Duodenal mucosa (tissue), 2 donors: Measurements from ENCODE around the gene MYO1D.

Source experiments
- H3K27ac ChIP-seq: one replicate; pipeline ENCODE4 v1.7.0; 2013; ENCODE audit warnings: low read depth, low read length
- H3K27me3 ChIP-seq, 2 donors: one replicate each; pipeline ENCODE4 v1.7.0; 2013; ENCODE audit warnings: low read length in 2 of 2, control low read depth in 1 of 2; ENCODE audit not compliant: insufficient read depth in 2 of 2, control insufficient read depth in 1 of 2
- H3K36me3 ChIP-seq, 2 donors: one replicate each; pipeline ENCODE4 v1.7.0; 2013; ENCODE audit warnings: low read length in 2 of 2, control low read depth in 1 of 2; ENCODE audit not compliant: insufficient read depth in 2 of 2, control insufficient read depth in 1 of 2
- H3K4me1 ChIP-seq, 2 donors: one replicate each; pipeline ENCODE4 v1.7.0; 2013; ENCODE audit warnings: low read length in 2 of 2, control low read depth in 1 of 2; ENCODE audit not compliant: insufficient read depth in 2 of 2, control insufficient read depth in 1 of 2
- H3K4me3 ChIP-seq, 2 donors: one replicate each; pipeline ENCODE4 v1.7.0; 2013; ENCODE audit warnings: low read length in 2 of 2, low read depth in 1 of 2
- H3K9ac ChIP-seq, 2 donors: one replicate each; pipeline ENCODE4 v1.7.0; 2013; ENCODE audit warnings: low read length in 2 of 2, low read depth in 1 of 2
- H3K9me3 ChIP-seq, 2 donors: one replicate each; pipeline ENCODE4 v1.7.0; 2013; ENCODE audit warnings: low read length in 2 of 2, control low read depth in 1 of 2; ENCODE audit not compliant: control insufficient read depth in 1 of 2

The MYO1D gene

GRCh38 chr17:32590974-32591373, 285.9 kb downstream of the MYO1D start:
- H3K27ac ChIP-seq: no peak overlapping the region
- H3K4me1 ChIP-seq: no peaks in the 10 kb centered on the region
- H3K27me3 ChIP-seq: no peaks in the 10 kb centered on the region
- H3K36me3 ChIP-seq: peaks cover 0 to 10% of the 10 kb centered on the region in 2 donors
- H3K9ac ChIP-seq: no peak overlapping the region
- no peaks in the 10 kb centered on the region for H3K9me3 ChIP-seq
- H3K4me3 ChIP-seq: no peak overlapping the region

DNA sequence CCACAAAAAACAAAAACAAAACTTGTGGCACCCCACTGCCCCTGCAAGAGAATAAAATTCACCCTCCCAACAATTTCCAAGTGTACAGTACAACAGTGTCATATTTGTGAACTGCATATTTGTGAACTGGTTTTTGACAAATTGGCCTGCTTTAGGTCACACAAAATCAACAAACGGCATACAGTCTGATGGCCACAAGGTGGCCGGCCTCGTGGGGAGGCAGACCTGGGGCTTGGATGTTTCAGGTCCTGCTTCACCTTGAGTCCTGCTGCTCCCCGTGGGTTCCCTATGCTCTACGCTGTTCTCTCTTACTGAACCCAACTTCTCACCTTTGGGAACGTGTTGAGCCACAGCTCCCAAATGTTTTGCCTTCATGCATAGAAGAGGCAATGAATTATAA, 287.9 kb downstream of the MYO1D start:
- H3K27me3 ChIP-seq: no peaks in the 10 kb centered on the region
- H3K36me3 ChIP-seq: peaks cover 0 to 10% of the 10 kb centered on the region in 2 donors
- H3K9ac ChIP-seq: no peak overlapping the region
- H3K4me1 ChIP-seq: no peaks in the 10 kb centered on the region
- H3K9me3 ChIP-seq: no peaks in the 10 kb centered on the region
- H3K4me3 ChIP-seq: no peak overlapping the region
- no peak overlapping the region for H3K27ac ChIP-seq

GRCh38 chr17:32588135-32588534, 288.8 kb downstream of the MYO1D start:
- H3K36me3 ChIP-seq: peaks cover 0 to 8% of the 10 kb centered on the region in 2 donors
- no peak overlapping the region for H3K9ac ChIP-seq
- H3K27me3 ChIP-seq: no peaks in the 10 kb centered on the region
- H3K9me3 ChIP-seq: peaks cover 0 to 5% of the 10 kb centered on the region in 2 donors
- no peak overlapping the region for H3K27ac ChIP-seq
- no peaks in the 10 kb centered on the region for H3K4me1 ChIP-seq
- no peak overlapping the region for H3K4me3 ChIP-seq

DNA sequence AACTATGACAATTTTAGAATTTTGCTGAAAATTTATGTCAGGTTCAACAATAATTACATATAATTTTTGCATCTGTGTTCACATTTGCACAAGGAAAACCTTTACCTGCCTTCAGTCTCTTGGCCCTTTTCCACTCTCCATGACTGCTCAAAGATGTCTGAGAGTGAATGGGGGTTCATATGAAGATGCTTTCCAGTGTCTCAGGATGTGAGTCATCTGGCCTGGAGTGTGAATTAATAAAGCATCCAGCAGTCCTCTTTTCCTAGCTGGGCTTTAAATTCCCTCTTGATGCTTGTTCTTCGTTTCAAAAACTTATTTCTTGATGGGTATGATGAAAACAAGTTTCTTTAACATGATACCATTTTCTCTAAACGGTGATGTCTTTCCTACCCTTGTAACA, 290.3 kb downstream of the MYO1D start:
- H3K9me3 ChIP-seq: peaks cover 0 to 7% of the 10 kb centered on the region in 2 donors
- H3K9ac ChIP-seq: no peak overlapping the region
- no peak overlapping the region for H3K27ac ChIP-seq
- H3K36me3 ChIP-seq: peaks cover 0 to 3% of the 10 kb centered on the region in 2 donors
- H3K4me1 ChIP-seq: no peaks in the 10 kb centered on the region
- H3K27me3 ChIP-seq: no peaks in the 10 kb centered on the region
- H3K4me3 ChIP-seq: no peak overlapping the region

DNA sequence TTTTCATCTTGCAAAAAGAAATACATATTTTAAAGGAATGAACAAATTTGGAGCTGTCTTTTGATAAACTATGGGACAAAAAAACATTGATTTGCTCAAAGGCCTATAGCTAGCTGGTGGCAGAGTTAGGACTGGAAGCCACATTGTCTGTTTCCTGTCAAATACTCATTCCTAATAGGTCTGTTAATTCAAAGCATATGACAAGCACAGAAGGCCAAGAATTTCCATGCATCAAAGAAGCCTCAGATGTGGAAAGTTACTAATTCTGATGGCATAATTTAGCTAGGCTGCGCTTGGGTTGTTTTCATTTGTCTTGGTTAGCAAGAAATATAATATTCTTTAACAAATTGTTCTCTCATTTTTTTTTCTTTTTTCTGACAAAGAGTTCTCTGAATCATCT, 292.1 kb downstream of the MYO1D start:
- Histone ChIP-seq H3K4me3 (no peak overlapping the region), H3K27ac (no peak overlapping the region), H3K9me3 (peaks cover 0 to 16% of the 10 kb centered on the region in 2 donors), H3K9ac (no peak overlapping the region), H3K36me3 (peaks cover 0 to 3% of the 10 kb centered on the region in 2 donors), H3K4me1 (no peaks in the 10 kb centered on the region), H3K27me3 (no peaks in the 10 kb centered on the region)

- Histone ChIP-seq H3K9me3 (peaks cover 0 to 16% of the 10 kb centered on the region in 2 donors), H3K27me3 (no peaks in the 10 kb centered on the region), H3K9ac (no peak overlapping the region), H3K4me3 (no peak overlapping the region), H3K4me1 (no peaks in the 10 kb centered on the region), H3K27ac (no peak overlapping the region), H3K36me3 (no peaks in the 10 kb centered on the region)
Observed at GRCh38 chr17:32583053-32583452, 293.9 kb downstream of the MYO1D start.

- Histone ChIP-seq H3K27ac (no peak overlapping the region), H3K36me3 (no peaks in the 10 kb centered on the region), H3K4me1 (no peaks in the 10 kb centered on the region), H3K27me3 (no peaks in the 10 kb centered on the region), H3K4me3 (no peak overlapping the region), H3K9me3 (peaks cover 0 to 2% of the 10 kb centered on the region in 2 donors), H3K9ac (no peak overlapping the region)
Observed at GRCh38 chr17:32575852-32576251, 301.1 kb downstream of the MYO1D start.

- Histone ChIP-seq H3K4me3 (no peak overlapping the region), H3K27me3 (no peaks in the 10 kb centered on the region), H3K4me1 (no peaks in the 10 kb centered on the region), H3K36me3 (peaks cover 0 to 6% of the 10 kb centered on the region in 2 donors), H3K27ac (no peak overlapping the region), H3K9me3 (no peaks in the 10 kb centered on the region), H3K9ac (no peak overlapping the region)
Observed at GRCh38 chr17:32570081-32570396, 306.9 kb downstream of the MYO1D start.

DNA sequence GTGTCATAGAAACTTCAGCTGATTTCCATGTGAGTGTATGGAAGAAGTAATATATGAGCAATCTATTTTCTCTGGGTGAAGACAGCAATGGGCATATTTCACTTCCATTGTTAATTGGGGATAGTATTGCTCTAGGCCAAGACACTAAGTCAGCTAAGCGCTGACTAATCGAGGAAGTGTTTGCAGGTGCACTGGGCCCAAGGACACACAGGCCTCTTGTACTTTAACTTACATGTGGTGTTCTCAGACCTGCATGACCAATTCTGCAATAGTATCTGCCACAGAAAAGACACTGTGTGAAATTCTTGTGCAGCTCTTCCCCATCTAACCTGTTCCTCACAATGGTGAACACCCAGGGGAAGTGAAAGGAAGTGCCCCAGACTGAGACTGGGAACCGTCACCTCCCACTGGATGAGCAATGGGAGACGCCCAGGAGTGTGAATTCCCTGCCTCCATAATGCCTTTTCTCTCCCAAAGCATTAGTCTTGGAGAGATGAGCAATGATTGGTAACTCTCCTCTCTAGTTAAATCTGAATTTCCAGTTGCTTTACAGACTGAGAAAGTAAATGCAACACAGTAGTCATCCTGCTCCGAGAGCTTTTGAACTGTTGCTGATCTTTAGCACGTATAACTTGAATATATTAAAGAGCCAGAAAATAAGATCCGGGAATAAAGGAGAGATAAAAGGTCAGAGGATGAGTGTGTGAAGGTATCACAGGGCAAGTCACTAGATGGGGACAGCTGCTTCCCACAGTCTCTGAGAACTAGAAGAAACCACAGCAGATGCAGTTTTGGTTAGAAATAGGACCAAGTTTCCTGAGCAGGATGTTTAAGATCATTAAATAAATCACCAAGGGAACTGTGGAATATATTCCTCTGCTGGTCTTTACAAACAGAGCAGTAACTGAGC, 307.5 kb downstream of the MYO1D start:
- Histone ChIP-seq H3K4me1 (no peaks in the 10 kb centered on the region), H3K27ac (no peak overlapping the region), H3K9me3 (no peaks in the 10 kb centered on the region), H3K36me3 (peaks cover 0 to 6% of the 10 kb centered on the region in 2 donors), H3K9ac (no peak overlapping the region), H3K4me3 (no peak overlapping the region), H3K27me3 (no peaks in the 10 kb centered on the region)

GRCh38 chr17:32568705-32569104, 308.2 kb downstream of the MYO1D start:
- peaks cover 0 to 9% of the 10 kb centered on the region in 2 donors for H3K36me3 ChIP-seq
- no peaks in the 10 kb centered on the region for H3K4me1 ChIP-seq
- H3K9me3 ChIP-seq: no peaks in the 10 kb centered on the region
- H3K4me3 ChIP-seq: no peak overlapping the region
- no peak overlapping the region for H3K9ac ChIP-seq
- no peaks in the 10 kb centered on the region for H3K27me3 ChIP-seq
- no peak overlapping the region for H3K27ac ChIP-seq
